Measurements from ENCODE around the gene IER2. TPM values are rescaled to one million over a fixed set of nuclear protein-coding genes. Genes with fewer than 3 reads are reported as not detected.

The IER2 gene
- total and polyA plus RNA-seq, 2 of the 8 experiments (the other 6 are each of a cell fraction or from before 2014, with no cell fraction given), result 84.5 to 138 TPM

DNA sequence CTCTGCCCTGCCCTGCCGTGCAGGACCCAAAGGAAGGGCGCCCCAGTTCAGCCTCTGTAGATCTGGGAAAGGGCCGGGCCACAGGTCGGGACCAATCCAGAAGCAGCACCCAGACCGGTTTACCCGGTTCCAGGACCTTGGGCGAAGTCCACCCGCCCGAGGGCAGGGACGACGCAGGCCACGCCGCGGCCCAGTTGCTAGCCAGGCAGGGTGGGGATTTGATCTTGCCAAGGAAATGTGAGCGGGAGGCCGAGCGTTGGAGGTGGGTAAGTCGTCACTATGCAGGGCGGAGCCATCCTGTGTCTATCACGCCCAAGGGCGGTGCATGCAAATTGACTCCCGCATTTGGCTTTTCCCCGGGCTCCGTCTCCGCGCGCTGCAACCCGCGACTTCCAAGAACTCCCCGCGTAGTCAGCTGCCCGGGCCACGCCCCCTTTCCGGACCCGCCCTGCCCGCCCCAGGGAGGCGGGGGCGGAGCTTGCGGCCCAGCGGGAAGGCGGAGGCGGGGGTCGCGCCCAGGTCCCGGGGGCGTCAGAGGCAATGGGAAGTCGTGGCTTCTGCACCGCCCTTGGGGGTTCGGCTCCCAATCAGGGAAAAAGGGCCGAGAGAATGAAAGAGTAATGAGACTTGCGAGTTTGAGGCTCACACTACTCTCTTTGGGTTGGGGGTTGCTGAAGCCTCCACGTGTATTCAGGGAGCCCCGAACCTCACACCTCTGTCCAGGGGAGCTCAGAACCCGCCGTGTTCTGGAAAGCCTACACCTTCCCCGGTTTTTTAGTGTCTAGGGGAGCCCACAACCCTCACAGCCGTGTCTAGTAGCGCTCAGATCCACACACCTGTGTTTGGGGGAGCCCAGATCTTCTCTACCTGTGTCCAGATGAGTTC is 12.8 kb downstream of the IER2 start:
- no peak overlapping the region for H2AFZ ChIP-seq (ENCODE audit: low read length)
- H3K4me3 ChIP-seq (ENCODE audit: extremely low read depth in 1 of 4, insufficient read depth in 2 of 4, low read depth in 3 of 4, low read length in 4 of 4), result peak overlapping the region; percentile 13 to 62 (median 46); a peak in 7 of 8 replicates
- FAIRE-seq (no peak), DNase-seq (ENCODE audit: low read depth in 1 of 2, low spot score in 2 of 2) (peak; percentile 92 to 96)
- H3K79me1 ChIP-seq (ENCODE audit: low read depth, low read length), result no peaks in the 10 kb centered on the region; the same call in 1 of the 2 replicates
- H3K27me3 ChIP-seq (replicated peaks in 1 of 4; ENCODE audit: control insufficient read depth in 3 of 4, extremely low read depth in 1 of 4, insufficient read depth in 3 of 4, low read length in 3 of 4), result no peaks in the 10 kb centered on the region
- peak overlapping the region; percentile 100 for H3K4ac ChIP-seq (replicated peaks; ENCODE audit: insufficient read length, low read depth, low read length)
- peak overlapping the region; percentile 100 for H4K91ac ChIP-seq (replicated peaks; ENCODE audit: insufficient read length, low read length)
- peaks cover 13% of the 10 kb centered on the region; the same call in 1 of the 2 replicates for H3K23me2 ChIP-seq (ENCODE audit: low read depth, low read length)
- peak overlapping the region; percentile 10 to 74 (median 41) for H3K9ac ChIP-seq (replicated peaks in 1 of 4; ENCODE audit: extremely low read depth in 1 of 4, low read depth in 3 of 4, low read length in 3 of 4)
- peak overlapping the region; percentile 99 for H3K18ac ChIP-seq (ENCODE audit: extremely low read depth, low read length)
- peak overlapping the region; percentile 68; the same call in 1 of the 2 replicates for H4K8ac ChIP-seq (ENCODE audit: extremely low read depth, insufficient read depth, low read length)
- H3K79me2 ChIP-seq (ENCODE audit: control insufficient read depth in 1 of 2, insufficient read depth in 2 of 2, low read length in 2 of 2), result no peaks in the 10 kb centered on the region
- peak overlapping the region; percentile 90 for H2BK20ac ChIP-seq (ENCODE audit: low read length)
- H3K36me3 ChIP-seq (ENCODE audit: control insufficient read depth in 2 of 4, insufficient read depth in 4 of 4, low read length in 3 of 4), result no peaks in the 10 kb centered on the region
- peak overlapping the region; percentile 8 for H3K14ac ChIP-seq (ENCODE audit: insufficient read length)
- H2BK120ac ChIP-seq (replicated peaks; ENCODE audit: low read depth, low read length), result peak overlapping the region; percentile 91
- no peak overlapping the region for H2BK15ac ChIP-seq (ENCODE audit: low read length)
- H3K4me2 ChIP-seq (ENCODE audit: insufficient read depth in 1 of 2, low read depth in 2 of 2, low read length in 2 of 2), result peak overlapping the region; percentile 82 to 95
- ChIA-PET POLR2A (ENCODE audit: partially characterized antibody) (interaction anchor here (0.5 to 12.0 kb wide), 29 partner anchors 10 to 298 kb away, joined by 3 to 530 read pairs (median 4); partner anchors contain the start of genes IER2, NACC1, STX10 and TRMT1), CTCF (ENCODE audit: partially characterized antibody) (interaction anchor here (0.6 to 5.2 kb wide), 8 partner anchors 8 to 69 kb away, joined by 3 to 34 read pairs (median 4); no protein-coding TSS in a partner anchor)
- peak overlapping the region; percentile 95 for H3K27ac ChIP-seq (ENCODE audit: low read depth, low read length)
- no peaks in the 10 kb centered on the region for H3K9me3 ChIP-seq (ENCODE audit: insufficient read depth in 2 of 2, low read depth in 1 of 2, low read length in 1 of 2)
- H2BK5ac ChIP-seq (ENCODE audit: low read depth, low read length), result peak overlapping the region; percentile 99
- no peak overlapping the region for H3K23ac ChIP-seq (ENCODE audit: insufficient read length)
- peaks cover 16 to 34% (median 18%) of the 10 kb centered on the region in 4 experiments for H3K4me1 ChIP-seq (replicated peaks in 1 of 4; ENCODE audit: control insufficient read depth in 3 of 4, insufficient read depth in 4 of 4, low read length in 3 of 4)
- H4K20me1 ChIP-seq (replicated peaks in 1 of 2; ENCODE audit: control insufficient read depth in 1 of 2, insufficient read depth in 2 of 2, low read length in 2 of 2), result no peaks in the 10 kb centered on the region
- peak overlapping the region; percentile 43; the same call in 1 of the 2 replicates for H2AK5ac ChIP-seq (ENCODE audit: low read depth, low read length)
- 4% methylated on average over 51 of the region's 58 CpGs; no CpG with 5 or more reads in 1 of the 2 experiments for WGBS, 2 experiments (ENCODE audit: extremely low coverage in 1 of 2, insufficient coverage in 1 of 2, insufficient read length in 1 of 2, insufficient replicate concordance in 2 of 2, low coverage in 1 of 2, low lambda C conversion rate in 2 of 2, missing lambda C conversion rate in 1 of 2)
- peak overlapping the region; percentile 99 for H2BK12ac ChIP-seq (ENCODE audit: low read depth, low read length)
- H4K5ac ChIP-seq (ENCODE audit: insufficient read length, low read depth, low read length), result peak overlapping the region; percentile 77
- H3K56ac ChIP-seq (replicated peaks; ENCODE audit: insufficient read length, low read depth, low read length), result peak overlapping the region; percentile 63
- peak; percentile 75 for TF ChIP-seq TAF1 (IDR thresholded peaks at IDR 0.05; ENCODE audit: low read depth, low read length)
- no peak for TF ChIP-seq HDAC2 (IDR thresholded peaks at IDR 0.05; ENCODE audit: borderline replicate concordance in 1 of 2, low read depth in 2 of 2, low read length in 2 of 2)
- peak; percentile 68 for TF ChIP-seq ASH2L (IDR thresholded peaks at IDR 0.05; ENCODE audit: low read length)
- no peak; the same call in 1 of the 2 replicates for TF ChIP-seq TBP (IDR thresholded peaks at IDR 0.05; ENCODE audit: low read depth, low read length)
- no peak for TF ChIP-seq CTCF (IDR thresholded peaks at IDR 0.05; ENCODE audit: control extremely low read depth in 1 of 3, insufficient read depth in 1 of 3, low read depth in 1 of 3, low read length in 3 of 3)
- TF ChIP-seq PHF8 (conservative IDR thresholded peaks at IDR 0.05; ENCODE audit: low read depth, low read length), result peak; percentile 35
- TF ChIP-seq RBBP5 (IDR thresholded peaks at IDR 0.05; ENCODE audit: borderline replicate concordance, low read depth, low read length), result peak; percentile 74; the same call in 1 of the 2 replicates

All from H1 (cell line).